Caco-2 (cell line): ENCODE measurements around the gene KLHL29. TPM values are rescaled to one million over a fixed set of nuclear protein-coding genes. Genes with fewer than 3 reads are reported as not detected.

Experiments used
- BruUV-seq: library from RNA; stranded (reverse); fragments of 400-500 nt; replicated peaks from 2 replicates; lab custom pipeline; 2021; lab: Mats Ljungman, UMichigan
- CTCF ChIA-PET: fragments of 300-600 bp; sonication (Branson Sonifier 250); formaldehyde crosslinking; loops from one replicate; lab custom pipeline; 2022; ENCODE audit warnings: antibody characterized with exemption; lab: Charles Lee
- POLR2A ChIA-PET: fragments of 300-600 bp; sonication (Branson Sonifier 250); formaldehyde crosslinking; loops from one replicate; lab custom pipeline; 2022; ENCODE audit warnings: antibody characterized with exemption; lab: Charles Lee
- DNase-seq, 2 experiments: peaks; one replicate each; pipeline versions ENCODE4 v3.0.0 to v3.0.0-alpha.2; 2020 to 2022
- H3K27me3 ChIP-seq: replicated peaks from 2 replicates; pipeline ENCODE4 v1.6.0; 2011; ENCODE audit warnings: low read length; ENCODE audit not compliant: control insufficient read depth, insufficient read depth
- H3K36me3 ChIP-seq: 2 replicates; pipeline ENCODE4 v1.5.1; 2011; ENCODE audit warnings: low read length; ENCODE audit not compliant: control insufficient read depth, insufficient read depth
- H3K4me1 ChIP-seq: fragments of 250-450 bp; sonication (Bioruptor Pico); 2 replicates; pipeline ENCODE4 v1.5.1; 2020; ENCODE audit warnings: mild to moderate bottlenecking
- H3K4me3 ChIP-seq: 2 replicates; pipeline ENCODE4 v1.5.1; 2011; ENCODE audit warnings: low read depth, mild to moderate bottlenecking, control low read depth, low read length
- H3K9me3 ChIP-seq: fragments of 250-450 bp; sonication (Bioruptor Pico); 2 replicates; pipeline ENCODE4 v1.5.1; 2020; ENCODE audit warnings: mild to moderate bottlenecking, moderate library complexity
- H3K27ac Mint-ChIP-seq: one replicate; pipeline ENCODE4 v1.8.0; 2022; ENCODE audit warnings: mixed read lengths; ENCODE audit not compliant: unreplicated experiment
- H3K27me3 Mint-ChIP-seq: one replicate; pipeline ENCODE4 v1.8.0; 2022; ENCODE audit warnings: mixed read lengths; ENCODE audit not compliant: insufficient read depth, unreplicated experiment
- H3K36me3 Mint-ChIP-seq: one replicate; pipeline ENCODE4 v1.8.0; 2022; ENCODE audit warnings: mild to moderate bottlenecking, mixed read lengths; ENCODE audit not compliant: insufficient read depth, unreplicated experiment
- H3K4me1 Mint-ChIP-seq: one replicate; pipeline ENCODE4 v1.8.0; 2022; ENCODE audit warnings: low read depth, mixed read lengths; ENCODE audit not compliant: unreplicated experiment
- H3K4me3 Mint-ChIP-seq: one replicate; pipeline ENCODE4 v1.8.0; 2022; ENCODE audit warnings: mild to moderate bottlenecking, moderate library complexity, mixed read lengths; ENCODE audit not compliant: unreplicated experiment
- H3K9me3 Mint-ChIP-seq: one replicate; pipeline ENCODE4 v1.8.0; 2022; ENCODE audit warnings: mixed read lengths; ENCODE audit not compliant: unreplicated experiment
- intact Hi-C: fragments of 100-400 bp; cut with micrococcal nuclease; formaldehyde crosslinking; loops from one replicate; pipeline ENCODE4 v1.10.0; 2022; ENCODE audit not compliant: unreplicated experiment
- total RNA-seq: library from RNA; stranded (reverse); gene quantifications from 2 replicates; pipeline ENCODE4 v1.2.3, GENCODE V29; 2022
- TF ChIP-seq, protein P1 (sequence below), 2 experiments: fragments of 200-600 bp in 1 of 2; IDR thresholded peaks; 1 replicate in 1 of 2; 2 replicates in 1 of 2; pipeline versions ENCODE4 v1.5.1 to v1.8.0; 2011 to 2022; ENCODE audit warnings: antibody characterized with exemption in 1 of 2, control low read depth in 1 of 2, inconsistent platforms in 1 of 2, low read depth in 1 of 2, low read length in 1 of 2, mild to moderate bottlenecking in 1 of 2, moderate library complexity in 1 of 2; ENCODE audit not compliant: insufficient read depth in 1 of 2, severe bottlenecking in 1 of 2, unreplicated experiment in 1 of 2

Gene KLHL29
- total RNA-seq, 1 experiment from 2014 or later = 0.61 TPM

DNA sequence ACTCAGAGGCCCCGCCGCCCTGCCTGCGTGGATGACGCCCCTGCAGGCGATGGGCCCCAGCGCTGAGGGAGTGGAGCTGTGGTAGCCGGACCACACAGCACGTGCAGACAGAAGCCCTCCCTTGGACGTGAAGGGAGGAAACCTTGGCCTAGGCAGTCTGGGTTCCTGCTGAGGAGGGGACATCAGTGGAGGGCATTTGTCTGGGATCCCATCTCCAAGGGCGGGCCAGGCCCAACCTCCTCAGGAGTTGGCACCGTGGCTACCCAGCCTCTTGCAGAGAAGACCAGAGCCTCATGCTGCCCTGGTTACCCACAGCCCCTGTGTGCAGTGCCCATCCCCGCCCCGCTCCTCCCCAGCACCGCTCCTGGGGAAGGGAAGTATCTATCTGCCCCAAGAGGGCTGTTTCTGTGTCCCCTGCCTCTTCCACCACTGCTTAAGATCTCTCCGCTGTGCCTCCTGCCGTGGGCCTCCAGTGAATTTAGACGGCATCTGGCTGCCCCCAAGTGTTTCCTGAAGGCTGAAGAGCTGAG, 241.8 kb downstream of the KLHL29 start:
- Histone ChIP-seq H3K4me3 (no peak overlapping the region), H3K36me3 (no peaks in the 10 kb centered on the region), H3K27me3 (no peaks in the 10 kb centered on the region), H3K4me1 (no peaks in the 10 kb centered on the region), H3K9me3 (peaks cover 14% of the 10 kb centered on the region)
- Mint-ChIP-seq H3K36me3 (no peaks in the 10 kb centered on the region), H3K4me1 (no peaks in the 10 kb centered on the region), H3K27ac (no peak overlapping the region), H3K4me3 (no peak overlapping the region), H3K27me3 (no peaks in the 10 kb centered on the region), H3K9me3 (peaks cover 11% of the 10 kb centered on the region)
- no peak for DNase-seq
- no TSS peak for BruUV-seq
- ChIA-PET CTCF (no interaction called here), POLR2A (no interaction called here)
- intact Hi-C loops = no loop called here
- TF ChIP-seq, protein P1, sequence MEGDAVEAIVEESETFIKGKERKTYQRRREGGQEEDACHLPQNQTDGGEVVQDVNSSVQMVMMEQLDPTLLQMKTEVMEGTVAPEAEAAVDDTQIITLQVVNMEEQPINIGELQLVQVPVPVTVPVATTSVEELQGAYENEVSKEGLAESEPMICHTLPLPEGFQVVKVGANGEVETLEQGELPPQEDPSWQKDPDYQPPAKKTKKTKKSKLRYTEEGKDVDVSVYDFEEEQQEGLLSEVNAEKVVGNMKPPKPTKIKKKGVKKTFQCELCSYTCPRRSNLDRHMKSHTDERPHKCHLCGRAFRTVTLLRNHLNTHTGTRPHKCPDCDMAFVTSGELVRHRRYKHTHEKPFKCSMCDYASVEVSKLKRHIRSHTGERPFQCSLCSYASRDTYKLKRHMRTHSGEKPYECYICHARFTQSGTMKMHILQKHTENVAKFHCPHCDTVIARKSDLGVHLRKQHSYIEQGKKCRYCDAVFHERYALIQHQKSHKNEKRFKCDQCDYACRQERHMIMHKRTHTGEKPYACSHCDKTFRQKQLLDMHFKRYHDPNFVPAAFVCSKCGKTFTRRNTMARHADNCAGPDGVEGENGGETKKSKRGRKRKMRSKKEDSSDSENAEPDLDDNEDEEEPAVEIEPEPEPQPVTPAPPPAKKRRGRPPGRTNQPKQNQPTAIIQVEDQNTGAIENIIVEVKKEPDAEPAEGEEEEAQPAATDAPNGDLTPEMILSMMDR (IDR thresholded peaks at IDR 0.05; ENCODE audit: insufficient read depth in 1 of 2, low read depth in 1 of 2, low read length in 1 of 2, severe bottlenecking in 1 of 2, unreplicated experiment in 1 of 2) = no peak

GRCh38 chr2:23627236-23628009, 242.4 kb downstream of the KLHL29 start:
- Histone ChIP-seq H3K9me3 (peaks cover 14% of the 10 kb centered on the region), H3K4me3 (no peak overlapping the region), H3K27me3 (no peaks in the 10 kb centered on the region), H3K4me1 (no peaks in the 10 kb centered on the region), H3K36me3 (no peaks in the 10 kb centered on the region)
- no peak for DNase-seq
- H3K4me1 Mint-ChIP-seq = no peaks in the 10 kb centered on the region
- BruUV-seq = no TSS peak
- TF ChIP-seq, protein P1 (IDR thresholded peaks at IDR 0.05; ENCODE audit: insufficient read depth in 1 of 2, low read depth in 1 of 2, low read length in 1 of 2, severe bottlenecking in 1 of 2, unreplicated experiment in 1 of 2) = no peak
- intact Hi-C loops = no loop called here
- H3K27ac Mint-ChIP-seq = no peak overlapping the region
- no peak overlapping the region for H3K4me3 Mint-ChIP-seq
- POLR2A ChIA-PET = interaction anchor here (0.6 kb wide), 1 partner anchor 389 kb away, joined by 6 read pairs; no protein-coding TSS in a partner anchor
- CTCF ChIA-PET = no interaction called here
- H3K27me3 Mint-ChIP-seq = no peaks in the 10 kb centered on the region
- H3K36me3 Mint-ChIP-seq = no peaks in the 10 kb centered on the region
- peaks cover 11% of the 10 kb centered on the region for H3K9me3 Mint-ChIP-seq

DNA sequence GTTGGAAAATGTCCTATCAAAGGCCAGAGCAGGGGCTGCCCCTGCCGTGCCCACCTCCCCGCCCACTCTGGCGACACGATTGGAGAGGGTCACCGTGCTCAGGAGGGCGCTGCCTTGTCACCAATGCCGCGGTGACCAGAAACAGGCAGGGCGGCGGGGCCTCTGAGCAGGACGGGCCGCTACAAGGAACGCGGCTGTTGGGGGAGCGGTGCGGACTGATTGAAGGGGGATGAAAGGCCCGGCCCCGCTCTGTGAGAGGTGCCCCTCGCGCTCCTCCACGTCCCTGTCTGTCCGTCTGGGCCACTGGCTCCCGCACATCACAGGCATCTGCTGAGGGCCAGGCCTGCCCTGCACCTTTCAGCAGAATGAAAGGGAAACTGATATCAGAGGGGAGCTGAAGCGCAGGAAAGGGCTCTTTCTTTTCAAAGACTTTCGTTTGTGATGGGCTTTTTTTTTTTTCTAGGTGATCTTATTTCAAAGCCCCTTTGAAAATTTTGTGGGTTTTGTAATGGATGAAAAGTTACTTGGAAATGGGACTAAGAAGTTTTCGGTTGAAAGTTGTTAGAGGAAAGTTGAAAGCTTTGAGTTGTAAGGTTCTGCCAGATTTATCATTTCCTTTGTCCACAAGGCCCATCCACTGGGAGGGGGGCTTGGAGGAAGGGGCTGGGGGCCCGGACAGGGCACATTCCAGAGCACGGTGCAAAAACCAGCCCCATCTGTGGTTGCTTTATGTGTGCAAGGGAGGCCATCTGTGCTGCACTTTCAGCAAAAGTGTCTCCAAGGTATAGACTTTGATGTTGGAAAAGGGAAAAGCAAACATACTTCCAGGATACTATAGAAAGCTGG, 244.2 kb downstream of the KLHL29 start:
- TF ChIP-seq, protein P1 (IDR thresholded peaks at IDR 0.05; ENCODE audit: insufficient read depth in 1 of 2, low read depth in 1 of 2, low read length in 1 of 2, severe bottlenecking in 1 of 2, unreplicated experiment in 1 of 2) = no peak
- no TSS peak for BruUV-seq
- H3K4me3 Mint-ChIP-seq = no peak overlapping the region
- peak overlapping the region; percentile 16 for H3K27ac Mint-ChIP-seq
- Histone ChIP-seq H3K36me3 (no peaks in the 10 kb centered on the region), H3K4me1 (no peaks in the 10 kb centered on the region), H3K27me3 (no peaks in the 10 kb centered on the region), H3K4me3 (no peak overlapping the region), H3K9me3 (peaks cover 9% of the 10 kb centered on the region)
- no peaks in the 10 kb centered on the region for H3K36me3 Mint-ChIP-seq
- no peaks in the 10 kb centered on the region for H3K4me1 Mint-ChIP-seq
- ChIA-PET CTCF (no interaction called here), POLR2A (no interaction called here)
- H3K27me3 Mint-ChIP-seq = no peaks in the 10 kb centered on the region
- no peak for DNase-seq
- intact Hi-C loops = no loop called here
- H3K9me3 Mint-ChIP-seq = peaks cover 7% of the 10 kb centered on the region
